Measurements from ENCODE around the gene MTFR1L. TPM values are rescaled to one million over a fixed set of nuclear protein-coding genes. Genes with fewer than 3 reads are reported as not detected.

MTFR1L gene
- total RNA-seq, 1 experiment from 2014 or later, result 32.5 TPM

DNA sequence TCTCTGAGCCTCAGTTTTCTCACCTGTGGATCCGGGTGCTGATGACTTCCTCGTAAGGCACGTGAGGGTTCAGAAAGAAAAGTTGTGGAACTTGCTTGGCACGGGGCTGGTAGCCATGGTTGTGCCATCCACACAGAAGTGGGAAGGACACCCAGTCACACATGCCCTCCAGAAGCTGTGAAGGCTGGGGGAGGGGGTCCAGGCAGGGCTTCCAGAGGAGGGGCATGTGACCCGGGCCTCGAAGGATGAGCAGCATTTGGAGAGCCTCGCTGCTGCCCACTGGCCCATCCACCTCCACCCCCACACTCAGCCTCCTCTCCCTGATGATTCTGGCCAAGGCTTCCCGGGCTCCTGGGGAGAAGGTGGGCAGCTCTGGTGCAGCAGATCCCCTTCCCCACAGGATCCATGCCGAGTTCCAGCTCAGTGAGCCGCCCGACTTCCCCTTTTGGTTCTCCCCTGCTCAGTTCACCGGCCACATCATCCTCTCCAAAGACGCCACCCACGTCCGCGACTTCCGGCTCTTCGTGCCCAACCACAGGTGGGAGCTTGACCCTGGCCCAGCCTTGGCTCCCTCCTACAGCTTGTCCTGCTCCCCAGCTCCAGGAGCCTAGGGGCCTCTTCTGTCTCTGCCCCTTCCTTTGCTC lies 10.3 kb upstream of the MTFR1L start:
- Histone ChIP-seq H3K9me3 (ENCODE audit: control insufficient read depth, low read depth, low read length) (no peaks in the 10 kb centered on the region), H4K8ac (replicated peaks; ENCODE audit: insufficient read length, low read depth, low read length) (no peak overlapping the region), H3K23ac (ENCODE audit: insufficient read length, low read depth, low read length) (no peak overlapping the region), H2BK120ac (ENCODE audit: low read depth, low read length, poor library complexity, severe bottlenecking) (no peak overlapping the region), H3K18ac (ENCODE audit: insufficient read length, low read depth, low read length) (no peak overlapping the region), H4K20me1 (ENCODE audit: control insufficient read depth, insufficient read depth, insufficient read length) (no peaks in the 10 kb centered on the region), H2BK12ac (ENCODE audit: insufficient read length, low read depth, low read length) (no peak overlapping the region), H3K79me1 (ENCODE audit: insufficient read depth, low read depth, low read length, poor library complexity, severe bottlenecking) (no peaks in the 10 kb centered on the region), H3K23me2 (ENCODE audit: insufficient read length, low read depth, low read length, poor library complexity, severe bottlenecking) (no peaks in the 10 kb centered on the region), H3K4me1 (ENCODE audit: insufficient read depth, low read length) (no peaks in the 10 kb centered on the region), H2AFZ (ENCODE audit: low read length) (no peak overlapping the region), H2BK15ac (ENCODE audit: low read depth, low read length) (no peak overlapping the region), H3K4ac (ENCODE audit: low read depth, low read length) (no peak overlapping the region), H2BK5ac (ENCODE audit: insufficient read length, low read length) (no peak overlapping the region), H3K79me2 (ENCODE audit: insufficient read depth, low read length) (no peaks in the 10 kb centered on the region), H4K5ac (ENCODE audit: insufficient read length, low read depth, low read length) (no peak overlapping the region), H3K27me3 (ENCODE audit: insufficient read depth, low read length) (no peaks in the 10 kb centered on the region), H3K56ac (ENCODE audit: insufficient read length, low read depth, low read length) (no peak overlapping the region), H3K27ac (ENCODE audit: insufficient read length, low read depth, low read length) (no peak overlapping the region), H3T11ph (ENCODE audit: low read length) (no peak overlapping the region), H3K9ac (ENCODE audit: extremely low read depth, insufficient read length, low read length) (no peak overlapping the region), H3K4me2 (ENCODE audit: insufficient read depth, insufficient read length, low read length) (no peak overlapping the region), H4K91ac (ENCODE audit: insufficient read length, low read depth, low read length) (no peak overlapping the region), H3K14ac (ENCODE audit: insufficient read depth, low read length) (no peak overlapping the region), H2BK20ac (ENCODE audit: low read depth, low read length, poor library complexity, severe bottlenecking) (no peak overlapping the region), H2AK5ac (ENCODE audit: insufficient read length, low read length) (no peak overlapping the region)
- DNase-seq, result no peak
- no peak overlapping the region; a peak in 1 of 5 replicates for H3K4me3 Mint-ChIP-seq
- H3K36me3 Mint-ChIP-seq (ENCODE audit: insufficient read depth in 1 of 3, low read depth in 3 of 3), result peaks cover 14 to 63% (median 38%) of the 10 kb centered on the region in 3 experiments; a peak in 6 of 7 replicates
- WGBS (ENCODE audit: extremely low coverage, insufficient read length, low lambda C conversion rate), result no CpG with 5 or more reads among the region's 18 CpGs
- no peak for TF ChIP-seq CTCF (conservative IDR thresholded peaks at IDR 0.05)
- peaks cover 2 to 10% of the 10 kb centered on the region in 2 experiments; a peak in 3 of 4 replicates for H3K4me1 Mint-ChIP-seq
- H3K9me3 Mint-ChIP-seq, result no peaks in the 10 kb centered on the region
- no peaks in the 10 kb centered on the region for H3K27me3 Mint-ChIP-seq (ENCODE audit: low read depth)
- H3K27ac Mint-ChIP-seq, result peak overlapping the region in 1 of 3 experiments; percentile 16; a peak in 1 of 7 replicates
